ENCODE data around the gene FTO. TPM values are rescaled to one million over a fixed set of nuclear protein-coding genes. Genes with fewer than 3 reads are reported as not detected.

The FTO gene
- total RNA-seq, 1 experiment from 2014 or later: 78.3 TPM

DNA sequence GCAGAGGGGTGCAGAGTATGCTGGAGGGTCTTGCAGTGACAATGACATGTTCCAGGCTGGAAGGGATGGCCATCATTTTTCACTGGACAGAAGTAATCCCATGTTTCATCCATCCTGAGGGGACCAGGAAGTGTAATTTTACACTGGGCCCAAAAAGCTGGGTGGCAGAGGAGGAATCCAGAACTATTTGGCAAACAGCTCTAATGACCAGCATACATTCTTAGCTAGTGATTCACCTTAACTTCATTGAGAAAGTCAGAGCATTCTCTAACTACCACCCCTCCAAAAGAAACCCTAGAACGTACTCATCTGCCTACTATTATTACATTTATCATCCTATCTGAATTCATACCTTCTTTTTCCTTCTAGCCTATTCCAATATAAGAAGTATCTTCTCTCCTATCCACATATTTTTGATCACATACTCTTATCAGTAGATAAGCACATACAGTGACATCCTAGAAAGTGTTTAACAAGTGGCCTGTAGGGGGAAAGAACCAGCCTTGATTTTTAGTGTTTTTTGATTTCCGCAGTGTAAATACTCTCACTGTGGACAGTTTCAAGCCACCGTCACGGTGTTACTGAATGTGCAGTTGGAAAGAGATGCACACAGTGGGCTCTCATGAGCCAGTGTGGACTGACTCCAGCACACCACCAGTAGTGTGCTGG is 118.1 kb downstream of the FTO start:
- Mint-ChIP-seq H3K27me3 (ENCODE audit: insufficient read depth, unreplicated experiment) (no peaks in the 10 kb centered on the region), H3K36me3 (ENCODE audit: insufficient read depth, unreplicated experiment) (no peaks in the 10 kb centered on the region), H3K9me3 (ENCODE audit: unreplicated experiment) (no peaks in the 10 kb centered on the region), H3K27ac (ENCODE audit: unreplicated experiment) (no peak overlapping the region), H3K4me3 (ENCODE audit: unreplicated experiment) (no peak overlapping the region), H3K4me1 (ENCODE audit: low read depth, unreplicated experiment) (peaks cover 7% of the 10 kb centered on the region)
- peaks cover 23% of the 10 kb centered on the region for H3K4me1 ChIP-seq
- intact Hi-C loops (cut with micrococcal nuclease; ENCODE audit: unreplicated experiment): no loop called here
- H3K4me3 ChIP-seq (ENCODE audit: low read depth, low read length): no peak overlapping the region
- H3K9me3 ChIP-seq: no peaks in the 10 kb centered on the region
- peak in 1 of 2 experiments; percentile 30 for DNase-seq
- POLR2A ChIA-PET: no interaction called here
- no TSS peak for BruUV-seq (replicated peaks)
- TF ChIP-seq, protein P1, sequence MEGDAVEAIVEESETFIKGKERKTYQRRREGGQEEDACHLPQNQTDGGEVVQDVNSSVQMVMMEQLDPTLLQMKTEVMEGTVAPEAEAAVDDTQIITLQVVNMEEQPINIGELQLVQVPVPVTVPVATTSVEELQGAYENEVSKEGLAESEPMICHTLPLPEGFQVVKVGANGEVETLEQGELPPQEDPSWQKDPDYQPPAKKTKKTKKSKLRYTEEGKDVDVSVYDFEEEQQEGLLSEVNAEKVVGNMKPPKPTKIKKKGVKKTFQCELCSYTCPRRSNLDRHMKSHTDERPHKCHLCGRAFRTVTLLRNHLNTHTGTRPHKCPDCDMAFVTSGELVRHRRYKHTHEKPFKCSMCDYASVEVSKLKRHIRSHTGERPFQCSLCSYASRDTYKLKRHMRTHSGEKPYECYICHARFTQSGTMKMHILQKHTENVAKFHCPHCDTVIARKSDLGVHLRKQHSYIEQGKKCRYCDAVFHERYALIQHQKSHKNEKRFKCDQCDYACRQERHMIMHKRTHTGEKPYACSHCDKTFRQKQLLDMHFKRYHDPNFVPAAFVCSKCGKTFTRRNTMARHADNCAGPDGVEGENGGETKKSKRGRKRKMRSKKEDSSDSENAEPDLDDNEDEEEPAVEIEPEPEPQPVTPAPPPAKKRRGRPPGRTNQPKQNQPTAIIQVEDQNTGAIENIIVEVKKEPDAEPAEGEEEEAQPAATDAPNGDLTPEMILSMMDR (IDR thresholded peaks at IDR 0.05; ENCODE audit: insufficient read depth in 1 of 2, low read depth in 1 of 2, low read length in 1 of 2, severe bottlenecking in 1 of 2, unreplicated experiment in 1 of 2): peak; percentile 26 to 40
- CTCF ChIA-PET: interaction anchor here (0.6 to 0.8 kb wide), 4 partner anchors 9 to 272 kb away, joined by 3 to 5 read pairs (median 4); no protein-coding TSS in a partner anchor
- H3K27me3 ChIP-seq (replicated peaks; ENCODE audit: control insufficient read depth, insufficient read depth, low read length): no peaks in the 10 kb centered on the region
- H3K36me3 ChIP-seq (ENCODE audit: control insufficient read depth, insufficient read depth, low read length): no peaks in the 10 kb centered on the region

DNA sequence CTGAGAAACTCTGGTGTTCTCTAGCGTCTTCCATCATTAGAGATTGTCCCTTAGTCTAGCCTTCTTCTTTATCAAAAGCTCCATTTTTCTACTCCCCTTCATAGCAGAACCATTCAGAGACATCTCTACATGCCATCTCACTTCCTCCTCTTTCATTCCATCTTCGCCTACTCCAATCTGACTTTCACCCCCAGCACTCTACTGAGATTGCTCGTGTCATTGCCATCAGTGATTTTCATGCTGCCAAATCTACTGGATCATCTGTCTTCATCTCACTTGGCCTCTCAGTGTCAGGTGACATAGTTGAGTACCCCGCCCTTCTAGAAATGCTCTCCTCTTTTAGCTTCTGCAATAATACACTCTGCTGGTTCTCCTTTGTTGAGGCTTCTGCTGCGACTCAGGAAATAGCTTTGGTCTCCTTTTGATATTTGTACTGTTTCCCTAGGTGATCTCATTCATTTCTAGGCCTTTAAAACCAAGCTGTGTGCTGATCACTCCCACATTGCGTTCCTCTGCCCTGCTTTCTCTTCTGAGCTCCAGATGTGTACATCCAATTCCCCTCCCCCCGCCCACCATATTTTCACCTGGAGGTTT is 119.1 kb downstream of the FTO start:
- DNase-seq: no peak
- Mint-ChIP-seq H3K36me3 (ENCODE audit: insufficient read depth, unreplicated experiment) (no peaks in the 10 kb centered on the region), H3K27me3 (ENCODE audit: insufficient read depth, unreplicated experiment) (no peaks in the 10 kb centered on the region), H3K4me1 (ENCODE audit: low read depth, unreplicated experiment) (peaks cover 7% of the 10 kb centered on the region), H3K9me3 (ENCODE audit: unreplicated experiment) (no peaks in the 10 kb centered on the region), H3K27ac (ENCODE audit: unreplicated experiment) (no peak overlapping the region), H3K4me3 (ENCODE audit: unreplicated experiment) (no peak overlapping the region)
- Histone ChIP-seq H3K9me3 (no peaks in the 10 kb centered on the region), H3K27me3 (replicated peaks; ENCODE audit: control insufficient read depth, insufficient read depth, low read length) (no peaks in the 10 kb centered on the region), H3K4me3 (ENCODE audit: low read depth, low read length) (no peak overlapping the region), H3K36me3 (ENCODE audit: control insufficient read depth, insufficient read depth, low read length) (no peaks in the 10 kb centered on the region), H3K4me1 (peaks cover 23% of the 10 kb centered on the region)
- intact Hi-C loops (cut with micrococcal nuclease; ENCODE audit: unreplicated experiment): no loop called here
- ChIA-PET POLR2A (no interaction called here), CTCF (interaction anchor here (1.4 kb wide), 1 partner anchor 9 kb away, joined by 4 read pairs; no protein-coding TSS in a partner anchor)
- BruUV-seq (replicated peaks): no TSS peak
- TF ChIP-seq, protein P1 (IDR thresholded peaks at IDR 0.05; ENCODE audit: insufficient read depth in 1 of 2, low read depth in 1 of 2, low read length in 1 of 2, severe bottlenecking in 1 of 2, unreplicated experiment in 1 of 2): no peak

DNA sequence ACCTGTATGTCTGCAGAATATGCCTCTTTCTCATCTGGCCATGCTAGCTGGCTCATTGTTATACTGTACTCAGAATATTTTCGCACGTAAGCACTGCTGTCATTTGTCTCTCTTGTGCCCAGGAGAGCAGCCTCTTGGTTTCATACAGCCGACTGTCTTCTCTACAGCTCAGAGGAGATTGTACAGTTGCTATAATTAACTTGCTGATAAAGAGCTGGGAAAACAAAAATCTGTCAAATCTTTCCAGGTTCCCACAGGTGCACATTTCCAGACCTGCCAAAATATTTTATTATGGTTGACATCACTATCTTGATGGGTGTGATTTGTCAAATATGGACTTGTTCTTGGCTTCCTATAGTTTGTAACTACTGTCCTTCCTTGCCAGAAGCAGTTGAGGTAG is 122.7 kb downstream of the FTO start:
- H3K4me3 Mint-ChIP-seq (ENCODE audit: unreplicated experiment): no peak overlapping the region
- DNase-seq: no peak
- no peaks in the 10 kb centered on the region for H3K36me3 Mint-ChIP-seq (ENCODE audit: insufficient read depth, unreplicated experiment)
- intact Hi-C loops (cut with micrococcal nuclease; ENCODE audit: unreplicated experiment): no loop called here
- no TSS peak for BruUV-seq (replicated peaks)
- TF ChIP-seq, protein P1 (IDR thresholded peaks at IDR 0.05; ENCODE audit: insufficient read depth in 1 of 2, low read depth in 1 of 2, low read length in 1 of 2, severe bottlenecking in 1 of 2, unreplicated experiment in 1 of 2): no peak
- no peak overlapping the region for H3K4me3 ChIP-seq (ENCODE audit: low read depth, low read length)
- H3K9me3 ChIP-seq: no peaks in the 10 kb centered on the region
- H3K4me1 ChIP-seq: peaks cover 17% of the 10 kb centered on the region
- H3K36me3 ChIP-seq (ENCODE audit: control insufficient read depth, insufficient read depth, low read length): no peaks in the 10 kb centered on the region
- H3K4me1 Mint-ChIP-seq (ENCODE audit: low read depth, unreplicated experiment): no peaks in the 10 kb centered on the region
- POLR2A ChIA-PET: no interaction called here
- no peaks in the 10 kb centered on the region for H3K9me3 Mint-ChIP-seq (ENCODE audit: unreplicated experiment)
- no peaks in the 10 kb centered on the region for H3K27me3 Mint-ChIP-seq (ENCODE audit: insufficient read depth, unreplicated experiment)
- no peaks in the 10 kb centered on the region for H3K27me3 ChIP-seq (replicated peaks; ENCODE audit: control insufficient read depth, insufficient read depth, low read length)
- no peak overlapping the region for H3K27ac Mint-ChIP-seq (ENCODE audit: unreplicated experiment)
- CTCF ChIA-PET: interaction anchor here (1.7 kb wide), 1 partner anchor 80 kb away, joined by 3 read pairs; no protein-coding TSS in a partner anchor
